HG03135 (cell line): ENCODE data around the gene FBXL7.

Experiments used
- ATAC-seq: cut with Tn5 transposase; IDR thresholded peaks from one replicate; pipeline ENCODE4 v1.9.1; 2021; ENCODE audit warnings: mild to moderate bottlenecking, moderate library complexity; ENCODE audit not compliant: unreplicated experiment

The FBXL7 gene

DNA sequence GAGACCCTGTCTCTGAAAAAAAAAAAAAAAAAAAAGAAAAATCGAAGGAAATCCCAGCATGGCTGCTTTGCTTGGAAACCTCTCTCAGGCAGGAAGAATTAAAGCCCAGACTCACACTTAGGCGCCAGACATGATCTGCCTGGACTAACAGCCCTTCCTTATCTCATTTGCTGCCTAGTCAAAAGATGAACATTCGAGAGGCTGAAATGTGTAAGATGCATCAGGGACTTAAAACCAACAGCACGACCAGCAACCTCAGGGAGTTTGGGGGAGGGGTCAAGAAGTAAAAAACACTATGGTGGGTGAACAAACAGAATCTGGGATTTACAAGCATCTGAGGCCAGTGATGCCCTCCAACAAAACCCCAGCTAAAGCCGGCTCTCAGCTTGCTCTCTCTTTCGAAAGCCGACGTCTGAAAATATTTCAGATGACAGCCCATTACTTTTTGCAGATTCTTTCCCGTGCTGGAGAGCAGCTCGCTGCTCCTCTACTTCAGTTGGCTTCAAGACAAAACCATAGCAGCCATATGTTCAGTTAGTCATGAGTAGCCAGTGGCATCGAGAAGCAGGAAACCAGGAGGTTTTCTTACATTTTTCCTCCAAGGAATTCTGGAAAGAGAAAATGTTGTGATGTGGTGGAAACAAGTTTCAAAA is 429.8 kb downstream of the FBXL7 start:
- no peak for ATAC-seq

DNA sequence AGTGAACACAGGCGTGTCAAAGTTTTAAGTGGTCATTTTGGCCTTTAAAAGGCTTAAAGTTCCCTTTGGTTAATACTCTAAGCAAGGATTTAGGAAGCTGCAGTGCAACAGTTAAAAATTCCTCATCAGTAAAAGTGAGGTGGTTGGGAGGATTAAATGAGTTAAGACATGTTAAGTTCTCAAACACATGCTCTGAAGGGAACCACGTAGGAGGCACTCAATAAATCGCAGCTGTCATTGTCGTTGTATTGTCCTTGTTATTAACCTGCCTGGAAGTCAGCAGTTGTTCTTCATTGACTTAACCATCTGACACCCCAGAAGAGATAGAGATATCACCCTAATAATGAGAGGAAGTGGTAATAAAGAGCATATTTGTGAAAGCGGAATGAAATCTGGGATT is 432.1 kb downstream of the FBXL7 start:
- ATAC-seq: no peak

DNA sequence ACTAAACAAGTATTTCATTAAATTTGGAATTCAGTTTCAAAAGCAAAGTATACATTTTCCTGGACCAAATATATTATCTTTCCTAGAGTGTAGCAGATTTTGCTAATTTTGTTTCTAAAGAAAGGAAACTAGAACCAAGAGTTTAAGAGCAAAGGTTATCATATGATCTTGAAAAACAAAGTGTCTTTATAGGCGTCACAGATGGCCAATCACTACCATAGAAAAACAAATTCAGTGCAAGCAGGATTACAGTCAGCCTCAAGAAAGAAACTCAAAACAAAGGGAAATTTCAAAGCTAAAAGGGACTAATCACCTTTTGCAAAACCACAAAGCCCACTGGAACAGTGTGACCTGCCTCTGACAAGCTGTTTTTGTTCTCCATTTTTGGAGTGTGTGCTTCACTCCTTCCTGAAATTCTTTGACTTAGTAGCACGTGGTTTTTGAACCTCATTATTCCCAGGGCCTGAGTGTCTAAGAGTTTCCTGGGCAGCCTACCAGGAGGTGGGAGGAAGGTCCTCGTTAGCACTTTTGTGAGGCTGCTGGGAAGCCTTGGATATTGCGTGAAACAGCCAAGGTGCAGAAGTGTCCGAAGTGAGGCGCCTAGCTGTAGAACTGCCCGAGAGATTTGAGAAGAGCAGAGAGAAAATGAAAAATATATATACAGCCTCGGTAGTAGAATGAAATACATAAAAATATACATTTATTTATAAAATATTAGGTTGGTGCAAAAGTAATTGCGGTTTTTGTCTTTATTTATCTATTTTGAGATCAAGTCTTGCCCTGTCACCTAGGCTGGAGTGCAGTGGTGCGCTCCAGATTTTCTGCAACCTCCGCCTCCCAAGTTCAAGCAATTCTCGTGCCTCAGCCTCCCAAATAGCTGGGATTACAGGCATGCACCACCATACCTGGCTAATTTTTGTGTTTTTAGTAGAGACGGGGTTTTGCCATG is 433.6 kb downstream of the FBXL7 start:
- ATAC-seq: no peak

DNA sequence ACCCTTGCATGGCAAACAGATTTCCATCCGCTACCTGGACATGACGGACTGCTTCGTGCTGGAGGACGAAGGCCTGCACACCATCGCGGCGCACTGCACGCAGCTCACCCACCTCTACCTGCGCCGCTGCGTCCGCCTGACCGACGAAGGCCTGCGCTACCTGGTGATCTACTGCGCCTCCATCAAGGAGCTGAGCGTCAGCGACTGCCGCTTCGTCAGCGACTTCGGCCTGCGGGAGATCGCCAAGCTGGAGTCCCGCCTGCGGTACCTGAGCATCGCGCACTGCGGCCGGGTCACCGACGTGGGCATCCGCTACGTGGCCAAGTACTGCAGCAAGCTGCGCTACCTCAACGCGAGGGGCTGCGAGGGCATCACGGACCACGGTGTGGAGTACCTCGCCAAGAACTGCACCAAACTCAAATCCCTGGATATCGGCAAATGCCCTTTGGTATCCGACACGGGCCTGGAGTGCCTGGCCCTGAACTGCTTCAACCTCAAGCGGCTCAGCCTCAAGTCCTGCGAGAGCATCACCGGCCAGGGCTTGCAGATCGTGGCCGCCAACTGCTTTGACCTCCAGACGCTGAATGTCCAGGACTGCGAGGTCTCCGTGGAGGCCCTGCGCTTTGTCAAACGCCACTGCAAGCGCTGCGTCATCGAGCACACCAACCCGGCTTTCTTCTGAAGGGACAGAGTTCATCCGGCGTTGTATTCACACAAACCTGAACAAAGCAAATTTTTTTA is 436.7 kb downstream of the FBXL7 start:
- no peak for ATAC-seq

DNA sequence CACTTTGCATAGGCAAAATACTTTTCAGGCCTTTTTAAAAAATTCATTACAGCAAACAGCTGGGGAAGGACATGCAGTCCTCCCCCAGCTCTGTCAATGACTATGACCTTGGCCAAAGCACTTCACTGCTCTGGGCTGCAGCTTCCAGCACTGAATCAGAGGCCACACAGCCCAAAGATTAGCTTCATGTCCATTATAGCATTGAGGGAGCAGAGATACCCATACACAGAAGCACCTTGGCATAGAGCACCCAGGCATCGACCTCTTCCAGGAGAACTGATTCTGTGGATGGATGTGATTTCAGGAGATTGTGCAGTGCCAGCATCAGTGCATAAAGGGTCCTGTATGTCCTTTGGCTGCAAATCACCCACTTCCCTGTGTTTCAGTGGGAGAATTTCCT is 437.7 kb downstream of the FBXL7 start:
- no peak for ATAC-seq

DNA sequence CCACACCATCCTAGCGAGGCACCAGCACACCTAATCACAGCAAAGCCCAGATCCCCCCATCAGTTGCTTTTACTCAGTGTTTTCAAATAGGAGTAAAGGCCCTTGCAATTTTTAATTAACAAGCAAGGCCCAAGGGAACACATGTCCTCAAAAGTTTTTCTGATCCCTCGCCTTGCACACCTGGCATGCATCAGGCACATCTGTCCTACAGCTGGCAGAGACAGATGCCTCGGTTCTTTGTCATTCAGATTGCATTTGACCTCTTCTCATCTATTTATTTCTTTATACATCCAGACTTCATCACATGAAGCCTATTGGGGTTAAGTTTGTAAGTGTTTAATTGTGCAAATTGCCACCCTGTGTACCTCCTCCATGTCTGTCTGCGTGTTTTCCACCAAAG is 438.2 kb downstream of the FBXL7 start:
- ATAC-seq: no peak

DNA sequence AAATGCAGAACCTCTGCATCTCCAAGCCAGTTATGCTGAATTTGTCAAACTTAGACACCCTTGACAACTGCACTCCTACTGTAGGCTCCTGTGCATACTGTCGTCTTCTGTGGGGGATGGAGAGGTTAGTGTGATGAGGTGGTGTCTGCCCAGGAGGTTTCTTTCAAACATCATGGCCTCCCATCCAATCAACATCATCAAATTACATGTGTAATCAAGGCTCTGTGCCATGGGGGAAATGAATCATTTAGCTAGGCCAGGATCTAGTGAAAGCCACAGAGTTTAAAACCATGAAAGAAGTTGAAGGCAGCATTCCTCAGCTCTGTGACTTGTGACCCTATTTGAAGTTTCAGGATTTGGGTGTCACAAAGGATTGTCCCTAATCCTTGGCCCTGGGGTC is 439.0 kb downstream of the FBXL7 start:
- ATAC-seq: no peak

DNA sequence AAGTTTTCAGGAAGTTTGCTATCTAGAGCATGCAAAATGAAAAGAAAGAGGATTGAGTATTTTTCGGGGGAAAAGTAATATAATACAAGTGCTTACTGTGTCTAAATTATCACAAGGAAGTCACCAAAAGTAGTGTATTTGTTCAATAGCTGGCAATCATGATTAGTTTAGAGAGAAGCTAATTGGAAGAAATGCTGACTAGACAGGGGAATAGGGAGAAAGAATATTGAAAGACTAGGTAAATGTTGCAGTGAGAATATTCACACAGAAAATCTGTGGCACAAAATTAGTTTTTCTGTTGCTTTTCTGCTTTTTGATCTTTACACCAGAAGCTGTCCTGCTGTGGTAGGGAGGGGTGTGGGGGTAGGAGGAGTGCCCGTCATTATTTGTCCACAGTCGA is 440.9 kb downstream of the FBXL7 start:
- ATAC-seq: no peak

DNA sequence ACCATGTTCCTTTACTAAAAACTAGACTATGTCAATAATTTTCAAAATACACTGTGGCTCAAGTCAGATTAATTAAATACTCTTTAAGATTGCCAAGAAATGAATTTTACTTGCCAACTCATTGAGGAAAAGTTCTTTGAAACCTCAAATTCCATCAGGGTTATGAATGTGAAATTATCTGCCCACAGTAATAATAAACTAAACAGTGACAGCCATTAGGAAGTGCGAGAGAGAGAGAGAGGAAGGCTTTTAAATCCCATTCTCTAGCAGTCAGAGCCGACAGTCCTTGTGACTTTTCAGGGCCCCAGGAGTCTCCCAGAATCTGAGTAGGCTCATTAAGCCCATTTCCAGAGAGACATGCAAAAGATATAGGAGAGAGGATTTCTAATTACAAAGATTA is 443.5 kb downstream of the FBXL7 start:
- no peak for ATAC-seq

DNA sequence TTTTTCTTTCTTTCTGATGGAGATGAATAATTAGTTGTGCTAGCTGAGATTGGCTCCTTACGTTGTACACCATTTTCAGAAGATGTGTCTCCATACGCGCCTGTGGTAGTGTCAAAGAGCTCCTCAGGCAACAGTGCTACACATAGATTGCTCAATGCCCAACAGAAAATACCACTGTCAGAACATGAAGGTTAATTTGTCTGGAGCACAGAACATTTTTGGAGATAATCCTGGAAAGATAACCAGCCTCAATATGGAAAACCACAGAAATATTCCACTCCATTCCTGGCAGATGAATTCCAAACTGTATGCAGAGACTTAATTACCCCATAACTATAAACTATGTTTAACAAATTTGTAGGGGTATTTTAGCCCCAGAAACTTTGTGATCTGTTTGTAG is 446.0 kb downstream of the FBXL7 start:
- no peak for ATAC-seq

DNA sequence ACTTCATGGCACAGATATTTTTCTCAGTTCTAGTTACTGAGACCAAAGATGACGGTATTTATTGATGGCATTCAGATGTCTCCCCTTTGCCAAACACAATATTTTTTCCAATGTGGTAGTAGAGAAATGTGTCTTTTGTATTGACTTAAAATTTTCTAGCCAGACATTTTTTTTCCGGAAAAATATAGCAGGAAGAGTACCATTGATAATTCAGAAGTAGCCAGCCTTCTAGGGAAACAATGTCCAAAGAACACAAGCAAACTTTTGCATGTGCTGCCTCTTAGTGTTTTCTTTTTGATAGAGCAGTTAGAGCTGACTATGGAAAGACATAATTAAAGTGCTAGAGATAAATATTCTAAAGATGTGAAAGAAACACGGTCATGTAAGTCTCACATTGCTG is 448.2 kb downstream of the FBXL7 start:
- ATAC-seq: no peak

DNA sequence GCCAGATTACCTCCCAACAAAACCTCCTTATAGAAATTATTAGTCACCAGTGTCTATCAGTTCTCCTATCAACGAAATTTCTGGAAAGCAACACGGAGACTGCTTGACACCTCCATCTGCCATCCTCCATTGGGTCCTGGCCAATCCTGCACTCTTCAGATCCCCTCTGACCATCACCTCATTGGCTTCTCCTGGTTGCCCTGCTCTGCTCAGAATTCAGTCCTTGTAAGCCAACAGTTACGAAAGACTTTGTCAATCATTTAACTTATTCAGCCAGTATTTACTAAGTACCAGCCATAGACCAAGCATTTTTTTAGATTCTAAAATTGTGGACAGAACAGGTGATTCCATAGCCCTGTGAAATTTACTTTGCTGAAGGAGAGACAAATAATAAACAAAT is 451.1 kb downstream of the FBXL7 start:
- ATAC-seq: no peak

DNA sequence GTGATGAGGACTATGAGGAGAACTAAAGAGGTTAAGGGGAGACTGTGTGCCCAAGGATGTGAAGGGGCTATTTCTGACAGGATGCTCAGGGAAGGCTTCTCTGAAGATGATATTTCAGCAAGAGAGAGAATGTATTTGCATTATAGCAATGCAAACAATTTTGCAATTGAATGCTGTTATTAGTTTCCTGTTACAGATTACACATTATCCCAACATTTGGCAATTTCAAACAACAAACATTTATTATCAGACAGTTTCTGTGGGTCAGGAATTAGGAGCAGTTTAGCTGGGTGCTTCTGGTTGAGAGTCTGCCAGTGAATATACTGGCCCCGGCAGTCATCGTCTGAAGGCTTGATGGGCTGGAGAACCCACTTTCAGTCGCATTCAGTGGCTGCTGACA is 451.6 kb downstream of the FBXL7 start:
- ATAC-seq: no peak

DNA sequence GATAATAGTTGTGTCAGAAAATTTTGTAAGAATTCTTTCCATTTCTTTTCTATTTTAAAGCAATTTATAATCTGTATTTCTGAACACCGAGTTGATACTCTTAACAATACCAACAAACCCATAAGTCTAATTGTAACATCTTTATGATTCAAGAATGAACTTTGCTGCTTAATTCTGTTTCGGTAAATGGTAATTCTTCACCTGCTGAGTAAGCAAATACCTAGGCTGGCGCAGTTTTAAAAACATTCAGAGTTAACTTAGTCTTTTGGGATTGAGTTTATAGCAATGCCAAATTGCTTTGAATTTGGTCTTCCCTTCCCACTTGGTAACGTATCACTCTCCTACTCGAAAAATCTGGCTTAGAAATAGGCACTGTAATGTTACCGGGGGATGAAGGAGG is 456.6 kb downstream of the FBXL7 start:
- ATAC-seq: no peak

DNA sequence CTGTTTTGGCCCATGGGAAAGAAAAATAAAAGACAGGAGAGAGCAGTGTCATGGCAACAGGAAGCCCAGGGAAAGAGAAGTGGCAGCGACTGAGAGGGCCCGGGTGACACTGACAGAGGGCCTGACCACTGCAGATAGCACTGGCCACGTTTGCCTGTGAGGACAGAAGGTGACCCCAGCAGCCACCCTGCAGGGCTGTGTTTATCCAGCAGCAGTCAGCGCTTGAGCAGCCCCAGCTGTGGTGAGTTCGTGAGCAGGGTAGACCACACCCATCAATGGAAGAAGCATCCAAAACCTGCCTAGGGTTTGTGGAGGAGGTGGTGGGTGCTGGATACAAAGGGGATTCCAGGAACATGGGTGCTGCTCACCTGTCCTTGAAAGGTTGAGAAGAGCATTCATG is 457.1 kb downstream of the FBXL7 start:
- ATAC-seq: no peak

DNA sequence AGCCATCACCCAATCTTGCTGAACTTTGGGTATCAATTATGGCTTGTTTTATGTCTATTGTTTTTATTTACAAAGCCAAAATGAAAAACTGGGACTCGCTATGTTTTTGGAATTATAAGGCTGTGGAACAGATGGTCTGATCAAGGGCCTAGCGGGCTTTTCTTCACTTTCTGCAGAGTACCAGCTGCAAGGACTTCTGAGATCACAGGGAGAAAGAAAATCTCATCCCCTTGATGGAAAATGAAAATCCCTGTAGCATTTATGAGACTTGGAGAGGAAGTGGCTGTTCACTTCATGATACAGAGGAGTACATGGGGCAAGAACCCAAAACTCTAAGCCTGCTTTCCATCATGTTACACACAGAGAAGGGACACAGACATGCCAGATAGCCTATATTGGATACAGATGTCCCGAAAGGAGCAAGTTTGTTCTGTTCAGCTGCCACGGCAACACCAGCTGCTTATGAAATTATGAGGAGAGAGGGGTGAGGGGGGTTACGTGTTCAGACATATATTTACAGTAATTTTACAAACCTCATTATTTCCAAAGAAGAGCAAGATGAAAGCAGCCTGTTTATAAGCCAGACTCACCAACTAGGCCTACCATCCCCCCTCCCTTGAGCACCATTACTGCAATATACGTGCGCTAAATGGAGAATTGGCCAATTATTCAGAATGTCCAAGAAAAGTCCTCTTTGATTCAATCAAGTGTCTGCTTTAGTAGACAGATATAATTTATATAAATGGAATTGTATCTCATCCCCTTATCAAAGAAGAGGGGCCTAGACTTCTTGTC is 459.6 kb downstream of the FBXL7 start:
- no peak for ATAC-seq

DNA sequence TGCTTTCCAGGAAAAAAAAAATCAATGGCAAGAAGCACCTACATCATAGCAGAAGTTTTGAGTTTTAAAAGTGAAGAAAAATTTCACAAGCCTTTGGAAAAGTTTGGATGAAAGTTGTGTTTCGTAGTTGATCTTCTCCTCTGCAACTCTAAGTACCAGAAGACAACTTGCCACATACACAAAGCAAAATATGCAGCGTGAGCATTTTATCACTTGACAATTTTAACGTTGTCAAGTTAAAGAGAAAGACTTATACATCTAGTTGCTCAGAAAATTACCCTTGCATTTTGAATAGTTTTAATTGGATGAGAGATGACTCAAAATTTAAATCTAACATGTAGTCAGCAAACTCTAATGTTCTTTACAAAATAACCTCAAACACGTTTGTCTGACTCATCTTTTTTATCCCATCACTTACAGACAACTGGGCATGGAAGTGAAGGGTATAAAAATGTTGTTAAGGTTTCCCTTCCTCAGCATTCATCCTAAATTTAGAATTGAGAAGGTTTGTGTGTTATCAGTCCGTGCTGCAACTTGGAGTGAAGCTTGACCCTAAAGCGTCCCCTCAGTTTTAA is 466.2 kb downstream of the FBXL7 start:
- ATAC-seq: no peak

DNA sequence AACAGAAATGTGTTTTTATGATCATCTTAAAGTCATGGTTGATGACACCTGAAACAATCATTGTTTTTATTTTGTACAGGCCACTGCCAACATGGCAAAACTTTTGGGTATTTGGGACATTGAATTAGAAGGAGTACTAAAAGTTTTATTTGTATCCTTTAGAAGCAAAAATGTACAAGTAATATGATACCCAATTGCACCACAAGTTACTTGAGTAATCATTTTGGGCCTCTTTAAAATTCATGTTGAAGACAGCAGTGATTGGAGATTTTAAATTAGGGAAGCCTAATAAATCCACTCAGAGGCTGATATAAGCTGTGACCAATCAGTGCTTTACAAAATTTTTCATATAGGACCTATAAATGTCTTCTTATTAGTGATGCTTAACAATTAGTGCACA is 466.7 kb downstream of the FBXL7 start:
- ATAC-seq: no peak

DNA sequence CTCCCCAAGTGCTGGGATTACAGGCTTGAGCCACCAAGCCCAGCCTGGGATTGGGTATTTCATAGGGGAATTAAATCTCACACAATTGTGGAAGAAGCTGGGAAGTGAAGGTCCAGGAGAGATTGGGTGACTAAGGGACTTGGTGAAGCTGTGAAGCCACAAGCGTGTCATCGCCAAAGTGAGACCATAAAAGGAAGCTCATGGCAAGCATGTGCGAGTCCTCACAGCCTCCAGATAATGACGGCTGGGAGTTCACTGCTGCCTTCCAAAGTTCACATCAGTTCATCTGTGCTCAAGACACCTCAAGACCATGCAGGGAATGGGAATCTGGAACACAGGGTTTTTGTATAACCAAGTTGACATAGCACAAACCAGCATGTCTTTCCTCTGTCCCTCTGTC is 469.0 kb downstream of the FBXL7 start:
- ATAC-seq: no peak

DNA sequence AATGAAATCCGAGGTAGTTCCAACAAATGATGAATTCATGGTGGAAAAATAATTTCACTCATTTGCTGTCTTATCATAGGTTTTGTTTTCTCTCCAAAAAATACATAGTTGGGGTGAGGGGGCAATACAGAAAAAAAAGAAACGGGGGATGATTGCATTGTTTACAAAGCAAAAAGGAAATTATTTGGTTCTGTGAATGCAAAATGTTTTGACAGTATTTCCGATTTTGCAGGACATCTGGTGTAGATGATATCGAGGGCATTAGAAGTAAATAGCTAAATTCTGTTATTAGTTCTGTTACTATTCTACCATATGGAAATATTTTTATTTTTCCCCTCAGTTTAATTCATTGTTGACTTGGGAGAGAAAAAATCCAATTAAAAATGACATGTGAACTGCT is 477.9 kb downstream of the FBXL7 start:
- no peak for ATAC-seq

DNA sequence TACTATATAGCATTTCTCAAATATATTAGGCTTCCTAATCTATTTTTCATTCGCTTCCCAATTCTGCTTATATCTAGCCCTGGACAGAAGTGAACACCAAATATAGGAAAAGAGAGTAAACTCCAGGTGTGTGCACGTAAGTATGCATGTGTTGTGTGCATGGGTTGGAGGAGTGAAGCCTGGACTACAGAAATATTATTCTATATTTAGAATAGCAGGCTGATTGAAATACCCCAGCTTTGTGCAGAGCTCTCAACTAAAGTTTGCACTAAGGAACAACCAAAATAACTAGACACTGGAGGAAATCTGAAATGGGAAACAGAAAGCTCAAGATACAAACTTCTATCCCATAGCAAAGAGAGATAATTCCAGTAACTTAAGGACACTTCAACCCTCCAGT is 480.9 kb downstream of the FBXL7 start:
- ATAC-seq: no peak
